Measurements from ENCODE around the gene PPP6C.
A peak's percentile ranks its signal among the peaks of the same experiment; 100 is the strongest.
"Not testable (repeated sequence)": the region's sequence is repeated elsewhere in the genome, so short reads cannot be mapped to it uniquely, and the experiment has no call there.

PPP6C gene

GRCh38 chr9:125189361-125190289, at the start of gene PPP6C:
TSS of gene PPP6C (minus strand) at chr9:125189803. CDS start at chr9:125189718, 85 bp downstream.
- DNase-seq, result peak; percentile 85 to 98 (median 97)

GRCh38 chr9:125238915-125239446, 49.4 kb upstream of the PPP6C start:
- DNase-seq, result peak in 1 of 3 experiments; percentile 11

- peak in 1 of 3 experiments; percentile 13 for DNase-seq
Observed at GRCh38 chr9:125238127-125238914, 48.7 kb upstream of the PPP6C start.

- DNase-seq, result peak in 1 of 3 experiments; percentile 43
Observed at GRCh38 chr9:125236520-125237159, 47.0 kb upstream of the PPP6C start.

GRCh38 chr9:125235804-125236519, 46.4 kb upstream of the PPP6C start:
- DNase-seq, result no peak

GRCh38 chr9:125234099-125234498, 44.5 kb upstream of the PPP6C start:
- DNase-seq, result not testable (repeated sequence)

- peak in 1 of 3 experiments; percentile 21 for DNase-seq
Observed at GRCh38 chr9:125233678-125234077, 44.1 kb upstream of the PPP6C start.

- no peak for DNase-seq
Observed at GRCh38 chr9:125227761-125228160, 38.2 kb upstream of the PPP6C start.

GRCh38 chr9:125224858-125225257, 35.3 kb upstream of the PPP6C start:
- not testable (repeated sequence) for DNase-seq

- no peak for DNase-seq
Observed at GRCh38 chr9:125218621-125219020, 29.0 kb upstream of the PPP6C start.

- no peak for DNase-seq
Observed at GRCh38 chr9:125214186-125214585, 24.6 kb upstream of the PPP6C start.

GRCh38 chr9:125204477-125204876, 14.9 kb upstream of the PPP6C start:
- DNase-seq, result no peak

GRCh38 chr9:125202846-125203618, 13.4 kb upstream of the PPP6C start:
- DNase-seq, result no peak

GRCh38 chr9:125200216-125201047, 10.8 kb upstream of the PPP6C start, which contains the start of gene RABEPK:
TSS of gene RABEPK (plus strand) at chr9:125200542. CDS start at chr9:125203014, 2,472 bp downstream.
- peak; percentile 83 to 96 (median 93) for DNase-seq

- DNase-seq, result not testable (repeated sequence)
Observed at GRCh38 chr9:125195591-125195990, 6.0 kb upstream of the PPP6C start.

- not testable (repeated sequence) for DNase-seq
Observed at GRCh38 chr9:125194466-125194865, 4.9 kb upstream of the PPP6C start.

- peak in 2 of 3 experiments; percentile 73 to 81 for DNase-seq
Observed at GRCh38 chr9:125190361-125190801, 778 bp upstream of the PPP6C start.

- DNase-seq, result peak in 1 of 3 experiments; percentile 40
Observed at GRCh38 chr9:125189011-125189360, 617 bp downstream of the PPP6C start.

GRCh38 chr9:125183561-125183960, 6.0 kb downstream of the PPP6C start:
- no peak for DNase-seq

- DNase-seq, result no peak
Observed at GRCh38 chr9:125183054-125183453, 6.5 kb downstream of the PPP6C start.
